Measurements from ENCODE around the gene SUMO3.

The SUMO3 gene

DNA sequence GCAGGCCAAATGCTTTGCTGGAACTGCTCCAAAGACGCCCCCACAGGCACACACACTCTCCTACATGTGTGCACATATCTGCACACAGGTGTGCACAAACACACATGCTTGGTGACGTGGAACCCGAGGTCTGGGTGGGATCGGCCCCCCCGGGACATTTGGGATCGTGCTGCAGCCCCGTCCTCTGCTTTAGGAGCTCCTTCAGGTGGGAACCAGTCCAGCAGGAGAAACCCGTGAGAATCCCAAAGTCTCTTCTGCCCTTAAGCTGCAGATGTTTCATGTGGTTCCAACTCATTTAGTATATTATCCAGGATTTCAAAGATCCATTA, 54.8 kb downstream of the SUMO3 start:
- TF ChIP-seq, protein P1, sequence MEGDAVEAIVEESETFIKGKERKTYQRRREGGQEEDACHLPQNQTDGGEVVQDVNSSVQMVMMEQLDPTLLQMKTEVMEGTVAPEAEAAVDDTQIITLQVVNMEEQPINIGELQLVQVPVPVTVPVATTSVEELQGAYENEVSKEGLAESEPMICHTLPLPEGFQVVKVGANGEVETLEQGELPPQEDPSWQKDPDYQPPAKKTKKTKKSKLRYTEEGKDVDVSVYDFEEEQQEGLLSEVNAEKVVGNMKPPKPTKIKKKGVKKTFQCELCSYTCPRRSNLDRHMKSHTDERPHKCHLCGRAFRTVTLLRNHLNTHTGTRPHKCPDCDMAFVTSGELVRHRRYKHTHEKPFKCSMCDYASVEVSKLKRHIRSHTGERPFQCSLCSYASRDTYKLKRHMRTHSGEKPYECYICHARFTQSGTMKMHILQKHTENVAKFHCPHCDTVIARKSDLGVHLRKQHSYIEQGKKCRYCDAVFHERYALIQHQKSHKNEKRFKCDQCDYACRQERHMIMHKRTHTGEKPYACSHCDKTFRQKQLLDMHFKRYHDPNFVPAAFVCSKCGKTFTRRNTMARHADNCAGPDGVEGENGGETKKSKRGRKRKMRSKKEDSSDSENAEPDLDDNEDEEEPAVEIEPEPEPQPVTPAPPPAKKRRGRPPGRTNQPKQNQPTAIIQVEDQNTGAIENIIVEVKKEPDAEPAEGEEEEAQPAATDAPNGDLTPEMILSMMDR (IDR thresholded peaks at IDR 0.05; ENCODE audit: low read depth, low read length, missing control alignments): no peak
- DNase-seq: no peak
- in situ Hi-C loops (cut with HindIII; ENCODE audit: low pct_ligation_motif_present, low sequenced_read_pairs): no loop called here
- H3K27ac ChIP-seq: no peak overlapping the region
- no peaks in the 10 kb centered on the region for H3K36me3 ChIP-seq (replicated peaks)
- H3K4me3 ChIP-seq (ENCODE audit: low read depth, low read length): no peak overlapping the region
- H3K27me3 ChIP-seq (replicated peaks): no peaks in the 10 kb centered on the region

DNA sequence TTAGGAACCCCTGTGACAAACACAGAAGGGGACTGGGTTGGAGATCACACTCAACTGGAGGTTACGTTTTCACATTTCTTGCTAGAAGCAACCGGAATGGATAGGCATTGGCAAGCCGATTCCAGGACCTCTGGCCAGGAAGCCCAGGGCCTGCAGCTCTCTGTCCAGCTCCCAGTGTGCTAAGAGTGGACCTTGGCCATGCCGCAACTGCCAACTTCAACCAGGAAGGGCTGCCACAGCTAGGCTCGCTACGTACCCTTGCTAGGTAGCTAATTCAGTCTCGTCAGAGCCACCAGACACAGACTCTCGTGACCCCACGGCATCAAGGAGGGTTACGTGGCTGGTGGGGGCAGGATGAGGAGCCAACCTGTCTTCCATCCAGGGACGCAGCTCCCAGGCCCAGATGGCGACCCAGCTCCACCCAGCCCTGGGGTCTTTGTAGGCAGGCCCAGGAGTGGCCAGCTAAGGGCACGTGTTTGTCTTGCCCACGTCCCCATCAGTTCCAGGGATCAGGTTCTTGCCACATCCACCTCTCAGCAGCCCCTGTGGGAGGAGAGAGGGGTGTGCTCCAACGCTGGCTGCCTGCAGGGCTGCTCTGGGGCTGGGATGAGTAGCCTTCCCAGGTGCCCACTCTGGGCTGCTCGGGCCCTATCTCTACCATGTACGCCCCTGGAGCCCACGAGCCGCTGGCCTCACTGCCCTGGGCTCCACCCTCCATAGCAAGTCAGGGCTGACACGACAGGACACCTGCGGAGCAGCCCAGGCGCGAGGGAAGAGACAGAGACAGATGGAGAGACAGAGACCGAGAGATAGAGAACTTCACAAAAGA, 55.4 kb downstream of the SUMO3 start:
- H3K27me3 ChIP-seq (replicated peaks): no peaks in the 10 kb centered on the region
- TF ChIP-seq, protein P1 (IDR thresholded peaks at IDR 0.05; ENCODE audit: low read depth, low read length, missing control alignments): no peak

DNA sequence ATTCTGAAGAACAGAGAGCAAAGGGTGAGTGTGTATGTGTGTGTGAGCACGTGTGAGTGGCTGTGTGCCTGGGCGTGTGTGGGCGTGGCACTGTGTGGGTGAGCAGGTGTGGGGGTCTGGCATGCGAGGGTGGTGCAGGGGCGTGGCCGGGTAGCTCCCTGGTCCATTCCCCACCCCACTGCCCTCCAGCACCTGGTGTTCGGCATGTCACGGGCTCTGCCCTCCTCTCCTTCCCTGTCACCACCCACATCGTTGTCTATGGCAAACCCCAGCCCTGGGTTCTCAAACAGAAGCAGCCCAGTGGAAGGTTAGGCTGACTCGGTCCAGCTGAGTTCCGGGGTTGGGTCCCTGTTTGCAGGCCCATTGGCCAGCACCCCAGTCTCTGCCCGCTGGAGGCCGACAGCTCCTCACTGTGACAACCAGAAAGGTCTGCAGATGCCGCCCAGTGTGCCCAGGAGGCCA, 56.1 kb downstream of the SUMO3 start:
- in situ Hi-C loops (cut with HindIII; ENCODE audit: low pct_ligation_motif_present, low sequenced_read_pairs): no loop called here
- no peaks in the 10 kb centered on the region for H3K36me3 ChIP-seq (replicated peaks)
- H3K4me3 ChIP-seq (ENCODE audit: low read depth, low read length): no peak overlapping the region
- TF ChIP-seq, protein P1 (IDR thresholded peaks at IDR 0.05; ENCODE audit: low read depth, low read length, missing control alignments): no peak
- no peak overlapping the region for H3K27ac ChIP-seq
- DNase-seq: no peak
- no peaks in the 10 kb centered on the region for H3K27me3 ChIP-seq (replicated peaks)

More for the DNA sequence above, 55.4 kb downstream of the SUMO3 start:
- Histone ChIP-seq H3K27ac (no peak overlapping the region), H3K4me3 (ENCODE audit: low read depth, low read length) (no peak overlapping the region), H3K36me3 (replicated peaks) (no peaks in the 10 kb centered on the region)
- no peak for DNase-seq
- in situ Hi-C loops (cut with HindIII; ENCODE audit: low pct_ligation_motif_present, low sequenced_read_pairs): no loop called here

DNA sequence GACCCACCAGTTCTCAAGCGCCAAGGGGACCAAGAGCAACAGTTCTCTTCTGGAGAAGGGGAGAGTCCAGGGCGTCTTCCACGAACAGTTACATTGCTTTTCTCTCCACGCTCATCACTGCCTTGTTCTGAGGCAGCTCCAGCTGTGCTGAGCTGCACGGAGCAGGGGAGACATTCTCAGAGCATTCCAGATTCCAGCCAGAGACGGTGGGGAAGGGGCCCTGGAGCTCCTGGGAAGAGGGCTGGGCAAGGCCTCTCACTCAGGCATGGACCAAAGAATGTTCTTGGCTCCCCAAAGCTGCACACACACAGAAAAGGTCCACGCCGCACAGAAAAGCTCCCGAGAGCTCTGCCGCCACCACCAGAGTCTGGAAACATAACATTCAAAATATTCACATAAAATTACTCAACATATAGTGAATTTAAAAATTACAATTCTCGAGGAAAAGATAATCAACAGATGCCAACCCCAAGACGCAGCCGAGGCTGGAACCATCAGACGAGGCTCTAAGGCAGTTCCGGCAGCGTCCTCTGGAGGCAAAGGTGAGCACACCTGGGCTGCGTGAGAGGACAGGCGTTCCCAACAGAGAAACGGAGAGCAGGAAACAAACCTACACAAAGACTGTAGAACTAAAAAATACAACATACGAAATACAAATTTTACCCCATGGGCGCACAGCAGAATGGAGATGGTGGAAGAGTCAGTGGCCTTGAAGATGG, 56.7 kb downstream of the SUMO3 start:
- TF ChIP-seq, protein P1 (IDR thresholded peaks at IDR 0.05; ENCODE audit: low read depth, low read length, missing control alignments): peak; percentile 49
- Histone ChIP-seq H3K27ac (no peak overlapping the region), H3K36me3 (replicated peaks) (no peaks in the 10 kb centered on the region), H3K27me3 (replicated peaks) (no peaks in the 10 kb centered on the region), H3K4me3 (ENCODE audit: low read depth, low read length) (no peak overlapping the region)
- no peak for DNase-seq
- in situ Hi-C loops (cut with HindIII; ENCODE audit: low pct_ligation_motif_present, low sequenced_read_pairs): no loop called here

DNA sequence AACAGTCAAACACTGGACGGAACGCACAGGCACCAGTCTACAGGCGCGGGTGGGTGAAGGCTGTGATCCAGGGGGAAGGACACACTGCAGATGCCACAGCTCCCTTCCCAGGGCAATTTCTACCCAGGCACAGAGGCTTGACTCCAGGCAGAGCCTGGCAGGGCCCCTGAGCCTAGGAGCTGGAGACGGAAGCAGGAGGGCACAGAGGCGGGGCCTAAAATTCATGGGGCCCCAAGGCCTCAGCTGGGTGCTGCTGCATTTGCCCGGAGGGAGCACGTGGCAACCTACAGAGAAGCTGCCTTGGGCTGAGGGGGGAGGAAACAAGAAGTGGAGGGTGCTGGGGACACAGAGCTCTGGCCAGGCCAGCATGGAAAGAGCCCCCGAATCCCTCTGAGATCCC, 57.5 kb downstream of the SUMO3 start:
- no peaks in the 10 kb centered on the region for H3K27me3 ChIP-seq (replicated peaks)
- no peak for DNase-seq
- TF ChIP-seq, protein P1 (IDR thresholded peaks at IDR 0.05; ENCODE audit: low read depth, low read length, missing control alignments): no peak
- H3K4me3 ChIP-seq (ENCODE audit: low read depth, low read length): no peak overlapping the region
- H3K27ac ChIP-seq: no peak overlapping the region
- H3K36me3 ChIP-seq (replicated peaks): no peaks in the 10 kb centered on the region
- in situ Hi-C loops (cut with HindIII; ENCODE audit: low pct_ligation_motif_present, low sequenced_read_pairs): no loop called here
